ENCODE data around the gene B3GAT1. TPM values are rescaled to one million over a fixed set of nuclear protein-coding genes. Genes with fewer than 3 reads are reported as not detected.

The B3GAT1 gene
- total RNA-seq, 2 donors from 2014 or later = 0.16 TPM; not detected in 1

DNA sequence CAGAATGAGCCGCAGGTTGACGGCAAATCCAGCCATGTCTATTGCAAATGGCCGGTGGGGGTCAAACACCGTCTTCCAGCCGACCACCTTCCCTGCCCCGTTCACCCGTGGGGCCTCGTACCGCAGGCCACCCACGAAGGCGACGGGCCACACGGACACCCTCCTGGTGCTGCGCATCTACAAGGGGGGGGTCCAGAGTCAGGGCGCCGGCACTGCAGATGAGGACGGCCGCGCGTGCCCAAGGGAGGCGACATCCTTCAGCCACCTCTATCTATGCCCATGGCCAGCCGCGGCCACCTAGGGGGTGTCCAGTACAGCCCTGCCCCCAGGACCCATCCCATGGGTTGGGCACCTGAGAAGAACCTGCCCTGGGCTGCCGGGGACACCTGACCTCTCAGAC, 29.2 kb downstream of the B3GAT1 start:
- H3K4me1 ChIP-seq = no peaks in the 10 kb centered on the region
- DNase-seq (ENCODE audit: low spot score) = no peak
- no peaks in the 10 kb centered on the region for H3K27me3 ChIP-seq
- no peaks in the 10 kb centered on the region for H3K36me3 ChIP-seq
- no peaks in the 10 kb centered on the region for H3K9me3 ChIP-seq
- no peak overlapping the region for H3K4me3 ChIP-seq
- H3K27ac ChIP-seq = no peak overlapping the region
- TF ChIP-seq, protein P1, sequence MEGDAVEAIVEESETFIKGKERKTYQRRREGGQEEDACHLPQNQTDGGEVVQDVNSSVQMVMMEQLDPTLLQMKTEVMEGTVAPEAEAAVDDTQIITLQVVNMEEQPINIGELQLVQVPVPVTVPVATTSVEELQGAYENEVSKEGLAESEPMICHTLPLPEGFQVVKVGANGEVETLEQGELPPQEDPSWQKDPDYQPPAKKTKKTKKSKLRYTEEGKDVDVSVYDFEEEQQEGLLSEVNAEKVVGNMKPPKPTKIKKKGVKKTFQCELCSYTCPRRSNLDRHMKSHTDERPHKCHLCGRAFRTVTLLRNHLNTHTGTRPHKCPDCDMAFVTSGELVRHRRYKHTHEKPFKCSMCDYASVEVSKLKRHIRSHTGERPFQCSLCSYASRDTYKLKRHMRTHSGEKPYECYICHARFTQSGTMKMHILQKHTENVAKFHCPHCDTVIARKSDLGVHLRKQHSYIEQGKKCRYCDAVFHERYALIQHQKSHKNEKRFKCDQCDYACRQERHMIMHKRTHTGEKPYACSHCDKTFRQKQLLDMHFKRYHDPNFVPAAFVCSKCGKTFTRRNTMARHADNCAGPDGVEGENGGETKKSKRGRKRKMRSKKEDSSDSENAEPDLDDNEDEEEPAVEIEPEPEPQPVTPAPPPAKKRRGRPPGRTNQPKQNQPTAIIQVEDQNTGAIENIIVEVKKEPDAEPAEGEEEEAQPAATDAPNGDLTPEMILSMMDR (IDR thresholded peaks at IDR 0.05) = no peak

DNA sequence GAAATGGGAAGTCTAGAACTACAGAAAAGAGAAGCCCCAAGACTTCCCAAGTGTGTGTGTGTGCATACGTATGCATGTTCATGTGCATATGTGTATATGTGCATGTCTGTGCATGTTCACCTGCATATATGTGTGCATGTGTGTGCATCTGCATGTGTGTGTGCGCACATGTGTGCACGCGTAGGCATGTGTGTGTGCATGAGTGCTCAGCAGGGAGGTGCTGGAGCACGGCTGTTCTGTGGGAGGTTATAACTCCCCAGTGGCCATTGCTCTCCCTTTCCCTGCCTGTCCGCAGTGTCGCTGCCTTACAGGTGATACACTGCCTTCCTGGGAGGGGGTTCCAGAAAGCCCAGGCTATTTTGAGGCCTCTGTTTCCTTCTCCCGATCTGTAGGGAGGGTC, 29.8 kb downstream of the B3GAT1 start:
- no peaks in the 10 kb centered on the region for H3K36me3 ChIP-seq
- no peaks in the 10 kb centered on the region for H3K4me1 ChIP-seq
- H3K4me3 ChIP-seq = no peak overlapping the region
- no peaks in the 10 kb centered on the region for H3K9me3 ChIP-seq
- TF ChIP-seq, protein P1 (IDR thresholded peaks at IDR 0.05) = no peak
- no peak overlapping the region for H3K27ac ChIP-seq
- no peak for DNase-seq (ENCODE audit: low spot score)
- no peaks in the 10 kb centered on the region for H3K27me3 ChIP-seq

DNA sequence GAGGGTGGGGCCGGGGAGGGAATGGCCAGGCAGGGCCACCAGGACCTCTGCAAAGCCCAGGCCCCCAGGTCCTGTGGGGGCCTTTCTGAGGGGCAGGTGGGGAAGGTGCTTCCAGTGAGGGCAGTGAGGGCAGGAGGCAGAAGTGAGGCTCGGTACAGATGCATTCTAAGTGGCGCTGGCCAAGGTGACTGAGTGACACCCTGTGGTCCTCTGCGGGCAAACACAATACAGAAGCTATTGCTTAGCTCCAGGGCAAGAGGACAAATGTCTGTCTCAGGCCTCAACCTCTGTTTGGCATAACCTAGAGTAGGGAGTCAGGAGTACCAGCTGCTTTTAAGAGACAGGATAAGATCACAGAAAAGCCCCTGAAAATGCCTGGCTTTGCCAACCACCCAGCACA, 31.3 kb downstream of the B3GAT1 start:
- TF ChIP-seq, protein P1 (IDR thresholded peaks at IDR 0.05) = no peak
- no peak for DNase-seq (ENCODE audit: low spot score)
- Histone ChIP-seq H3K9me3 (no peaks in the 10 kb centered on the region), H3K27ac (no peak overlapping the region), H3K27me3 (no peaks in the 10 kb centered on the region), H3K36me3 (no peaks in the 10 kb centered on the region), H3K4me3 (no peak overlapping the region), H3K4me1 (no peaks in the 10 kb centered on the region)

DNA sequence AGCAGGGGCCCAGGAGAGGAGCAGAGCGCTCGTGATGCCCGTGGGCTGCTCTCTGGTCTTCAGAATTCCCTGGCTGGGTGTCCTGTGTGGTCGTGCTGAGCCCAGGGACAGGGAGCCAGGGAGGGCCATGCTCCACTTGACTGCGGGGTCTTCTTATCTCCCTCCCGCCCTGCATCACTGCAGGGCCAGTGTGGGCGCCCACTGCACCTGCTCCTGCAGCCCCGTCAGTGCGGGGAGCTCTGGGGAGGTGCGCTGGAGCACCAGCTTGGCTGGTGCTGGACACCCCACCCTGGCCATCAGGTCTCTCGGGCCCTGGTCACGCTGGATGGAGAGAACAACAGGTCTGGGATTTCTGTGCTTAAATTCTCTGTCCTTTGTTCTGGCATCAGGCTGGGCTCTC, 31.8 kb downstream of the B3GAT1 start:
- TF ChIP-seq, protein P1 (IDR thresholded peaks at IDR 0.05) = no peak
- Histone ChIP-seq H3K9me3 (no peaks in the 10 kb centered on the region), H3K27me3 (no peaks in the 10 kb centered on the region), H3K4me1 (no peaks in the 10 kb centered on the region), H3K36me3 (no peaks in the 10 kb centered on the region), H3K4me3 (no peak overlapping the region), H3K27ac (no peak overlapping the region)
- DNase-seq (ENCODE audit: low spot score) = no peak

DNA sequence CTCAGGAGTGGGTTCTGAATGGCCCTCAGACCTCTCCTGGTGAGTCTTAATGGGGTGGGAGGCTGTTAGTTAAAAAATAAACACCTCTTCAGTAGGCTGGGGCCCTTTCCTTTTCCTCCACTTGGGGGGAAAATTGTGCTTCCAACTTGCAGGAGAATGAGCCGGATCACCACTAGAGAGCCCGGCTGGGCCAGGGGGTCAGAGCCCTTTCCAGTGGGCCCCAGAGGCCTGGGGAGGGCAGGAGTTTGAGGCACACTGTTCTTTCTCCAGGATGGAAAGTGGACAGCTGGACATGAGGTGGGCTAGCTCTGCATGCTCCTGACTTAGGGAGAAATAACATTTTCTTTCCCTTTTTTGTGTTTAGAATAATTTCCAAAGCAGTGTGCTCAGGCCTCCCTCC, 32.8 kb downstream of the B3GAT1 start:
- no peaks in the 10 kb centered on the region for H3K4me1 ChIP-seq
- no peaks in the 10 kb centered on the region for H3K36me3 ChIP-seq
- TF ChIP-seq, protein P1 (IDR thresholded peaks at IDR 0.05) = no peak
- H3K27ac ChIP-seq = no peak overlapping the region
- no peaks in the 10 kb centered on the region for H3K9me3 ChIP-seq
- no peak overlapping the region for H3K4me3 ChIP-seq
- no peak for DNase-seq (ENCODE audit: low spot score)
- no peaks in the 10 kb centered on the region for H3K27me3 ChIP-seq

DNA sequence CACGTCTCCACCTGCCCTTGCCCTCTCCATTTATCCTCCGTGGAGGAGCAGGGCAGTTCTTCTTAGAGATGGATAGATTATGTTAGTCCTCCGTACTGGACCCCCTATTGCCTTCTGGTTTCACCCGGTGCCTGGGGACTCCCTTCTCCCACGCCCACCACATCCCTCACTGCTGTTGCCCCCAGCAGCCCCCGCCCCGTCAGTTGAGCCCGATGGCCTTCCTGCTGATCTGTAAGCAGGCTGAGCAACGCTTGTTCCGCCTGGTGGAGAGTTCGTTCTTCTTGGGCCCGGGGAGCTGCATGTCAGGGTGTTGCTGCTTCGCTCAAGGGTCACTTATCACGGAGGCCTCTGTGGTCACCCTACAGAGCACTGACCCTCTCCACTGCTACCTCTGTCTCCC, 34.2 kb downstream of the B3GAT1 start:
- Histone ChIP-seq H3K27ac (no peak overlapping the region), H3K36me3 (no peaks in the 10 kb centered on the region), H3K4me3 (no peak overlapping the region), H3K27me3 (no peaks in the 10 kb centered on the region), H3K9me3 (no peaks in the 10 kb centered on the region), H3K4me1 (no peaks in the 10 kb centered on the region)
- DNase-seq (ENCODE audit: low spot score) = no peak
- TF ChIP-seq, protein P1 (IDR thresholded peaks at IDR 0.05) = no peak

Measured in right atrium auricular region (tissue), 2 donors.